ENCODE results near the gene DDX10.

Gene DDX10

DNA sequence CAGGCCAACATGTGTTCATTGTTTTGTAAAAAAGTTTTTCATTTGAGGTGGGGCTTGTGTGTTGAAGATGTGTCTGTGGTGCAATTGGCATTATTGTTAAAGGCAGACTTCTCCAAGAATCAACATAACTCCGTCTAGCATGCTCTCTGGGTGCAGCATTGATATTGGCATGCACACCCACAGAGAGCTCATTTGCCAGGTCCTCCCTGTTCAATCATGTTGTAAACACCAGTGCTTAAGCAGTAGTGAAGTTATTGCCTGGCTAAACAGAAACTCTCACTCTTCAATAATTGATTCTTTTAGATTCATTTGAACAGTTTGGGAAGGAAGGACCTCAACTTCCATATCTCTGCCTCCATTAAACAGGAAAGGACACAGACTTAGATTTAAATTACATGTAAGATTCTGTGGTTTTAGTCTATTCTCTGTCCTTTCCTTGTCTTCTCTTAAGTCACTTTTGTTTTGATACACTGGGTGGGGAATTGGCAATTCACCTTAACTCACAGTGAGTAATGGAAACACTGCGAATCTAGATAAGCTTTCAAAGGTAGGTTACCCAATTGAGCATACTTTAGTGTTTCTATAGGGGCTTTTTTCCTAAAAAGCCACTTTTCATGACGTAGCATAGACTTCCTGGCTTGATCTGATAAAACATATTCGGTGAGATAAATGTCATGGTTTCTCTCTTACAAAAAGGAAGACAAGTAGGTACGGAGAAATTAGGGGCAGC is 40.5 kb upstream of the DDX10 start:
- no peak for DNase-seq (ENCODE audit: low spot score)
- no peak overlapping the region for H3K27ac ChIP-seq
- H3K4me3 ChIP-seq, result no peak overlapping the region
- TF ChIP-seq, protein P1, sequence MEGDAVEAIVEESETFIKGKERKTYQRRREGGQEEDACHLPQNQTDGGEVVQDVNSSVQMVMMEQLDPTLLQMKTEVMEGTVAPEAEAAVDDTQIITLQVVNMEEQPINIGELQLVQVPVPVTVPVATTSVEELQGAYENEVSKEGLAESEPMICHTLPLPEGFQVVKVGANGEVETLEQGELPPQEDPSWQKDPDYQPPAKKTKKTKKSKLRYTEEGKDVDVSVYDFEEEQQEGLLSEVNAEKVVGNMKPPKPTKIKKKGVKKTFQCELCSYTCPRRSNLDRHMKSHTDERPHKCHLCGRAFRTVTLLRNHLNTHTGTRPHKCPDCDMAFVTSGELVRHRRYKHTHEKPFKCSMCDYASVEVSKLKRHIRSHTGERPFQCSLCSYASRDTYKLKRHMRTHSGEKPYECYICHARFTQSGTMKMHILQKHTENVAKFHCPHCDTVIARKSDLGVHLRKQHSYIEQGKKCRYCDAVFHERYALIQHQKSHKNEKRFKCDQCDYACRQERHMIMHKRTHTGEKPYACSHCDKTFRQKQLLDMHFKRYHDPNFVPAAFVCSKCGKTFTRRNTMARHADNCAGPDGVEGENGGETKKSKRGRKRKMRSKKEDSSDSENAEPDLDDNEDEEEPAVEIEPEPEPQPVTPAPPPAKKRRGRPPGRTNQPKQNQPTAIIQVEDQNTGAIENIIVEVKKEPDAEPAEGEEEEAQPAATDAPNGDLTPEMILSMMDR (IDR thresholded peaks at IDR 0.05), result no peak

DNA sequence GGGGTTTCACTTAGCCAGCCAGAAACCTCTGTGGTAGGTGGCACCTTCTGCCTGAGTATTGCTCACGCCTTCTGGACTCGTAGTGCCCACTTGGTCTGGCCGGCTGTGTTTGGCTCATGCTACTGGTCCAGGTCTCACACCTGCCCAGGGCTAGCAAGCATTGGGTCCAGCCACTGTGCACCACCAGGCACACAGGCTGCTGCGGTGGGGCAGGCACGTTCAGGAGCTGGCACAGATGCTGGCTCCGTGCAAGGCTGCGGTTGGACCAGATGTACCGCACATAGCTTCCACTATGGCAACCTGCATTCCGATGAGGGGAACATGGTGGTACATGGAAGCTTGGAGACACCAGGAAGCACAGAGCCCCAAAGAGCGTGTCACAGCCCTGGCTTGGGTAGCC is 36.5 kb upstream of the DDX10 start:
- TF ChIP-seq, protein P1 (IDR thresholded peaks at IDR 0.05), result no peak
- no peak for DNase-seq (ENCODE audit: low spot score)
- Histone ChIP-seq H3K4me3 (no peak overlapping the region), H3K27ac (no peak overlapping the region)

DNA sequence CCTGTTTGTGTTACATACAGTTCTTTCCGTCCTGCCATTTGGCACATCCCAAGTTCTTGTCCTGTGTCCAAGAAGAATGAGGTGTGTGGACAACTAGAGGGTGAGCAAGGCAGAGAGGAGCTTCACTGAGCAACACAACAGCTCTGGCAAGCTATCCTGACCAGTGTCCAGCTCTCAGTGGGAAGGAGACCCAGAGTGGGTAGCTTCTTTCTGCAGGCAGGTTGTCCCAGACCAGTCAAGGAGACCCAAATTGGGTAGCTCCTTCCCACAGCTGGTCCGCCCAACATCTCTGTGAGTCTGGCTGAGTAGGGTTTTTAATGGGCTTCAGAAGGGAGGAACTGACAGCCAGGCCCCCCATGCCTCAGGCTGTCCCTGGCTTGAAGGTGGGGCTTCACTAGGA is 36.1 kb upstream of the DDX10 start:
- H3K27ac ChIP-seq, result no peak overlapping the region

DNA sequence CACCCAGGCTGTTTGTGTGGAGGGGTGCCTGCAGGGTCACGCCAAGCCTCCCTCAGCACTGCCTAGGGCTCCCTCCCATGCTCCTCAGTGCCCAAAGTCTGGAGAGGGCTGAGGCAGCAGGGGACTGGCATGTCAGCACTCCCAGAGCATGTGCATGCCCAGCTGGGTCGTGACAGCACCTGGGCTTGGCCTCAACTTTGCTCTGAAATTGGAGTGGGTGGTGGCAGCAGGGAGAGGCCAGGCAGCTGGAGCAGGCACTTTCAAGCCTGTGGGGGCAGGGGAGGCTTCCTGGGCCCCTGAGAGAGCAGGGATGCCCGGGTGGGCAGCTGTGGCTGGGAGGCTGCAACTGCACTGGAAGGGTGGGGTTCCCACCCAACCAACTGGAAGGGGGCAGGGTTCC is 35.6 kb upstream of the DDX10 start:
- TF ChIP-seq, protein P1 (IDR thresholded peaks at IDR 0.05), result no peak
- DNase-seq (ENCODE audit: low spot score), result no peak
- Histone ChIP-seq H3K4me3 (no peak overlapping the region), H3K27ac (no peak overlapping the region)

More for the DNA sequence above, 36.1 kb upstream of the DDX10 start:
- DNase-seq (ENCODE audit: low spot score), result no peak
- TF ChIP-seq, protein P1 (IDR thresholded peaks at IDR 0.05), result no peak
- H3K4me3 ChIP-seq, result no peak overlapping the region

DNA sequence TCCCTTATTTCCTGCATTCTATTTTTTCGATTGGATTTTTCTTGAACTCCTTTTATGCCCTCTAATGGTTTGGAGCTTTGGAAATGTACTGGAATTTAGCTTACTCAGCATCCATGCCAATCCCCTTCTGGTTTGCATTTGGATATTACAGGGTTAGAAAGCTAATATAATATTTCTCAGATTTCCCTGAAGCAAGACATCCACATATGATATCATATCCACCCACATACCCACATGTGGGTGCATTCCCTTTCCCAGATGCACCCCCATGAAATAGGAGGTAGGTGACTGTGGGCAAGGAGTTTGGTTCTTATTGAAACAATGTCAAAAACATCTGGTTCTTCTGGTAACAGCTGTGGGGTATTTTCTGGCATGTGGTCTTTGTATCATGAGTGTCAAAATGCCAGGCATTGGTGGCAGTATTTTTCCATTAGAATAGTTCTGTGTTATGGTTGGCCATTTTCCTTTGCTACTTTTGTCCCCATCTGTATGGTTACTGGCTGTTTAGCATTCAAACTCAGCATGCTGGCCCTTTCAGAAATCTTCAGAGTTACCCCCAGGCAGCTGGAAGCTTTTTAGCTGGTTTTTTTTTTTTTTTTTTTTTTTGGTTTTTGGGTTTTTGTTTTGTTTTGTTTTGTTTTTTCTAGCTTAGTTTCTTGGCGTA is 32.7 kb upstream of the DDX10 start:
- DNase-seq (ENCODE audit: low spot score), result no peak
- H3K4me3 ChIP-seq, result no peak overlapping the region
- TF ChIP-seq, protein P1 (IDR thresholded peaks at IDR 0.05), result no peak
- no peak overlapping the region for H3K27ac ChIP-seq

DNA sequence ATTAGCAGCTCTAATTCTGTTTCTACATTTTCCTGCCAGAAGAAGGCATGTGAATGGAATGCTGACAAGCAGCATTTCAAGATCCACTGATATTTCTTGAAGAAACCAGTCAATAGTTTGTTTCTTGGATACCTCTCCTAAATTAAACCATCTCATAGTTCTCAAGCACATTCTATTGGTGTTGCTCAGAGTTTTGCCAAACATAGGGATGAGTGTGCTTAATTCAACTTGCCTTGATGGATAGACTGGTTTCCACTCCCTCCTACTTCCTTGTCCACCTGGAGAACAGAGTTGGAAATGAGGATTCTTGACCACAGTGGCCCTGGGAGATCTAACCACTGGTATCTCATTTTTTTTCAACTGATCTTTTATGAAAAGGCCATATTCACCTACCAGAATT is 29.8 kb upstream of the DDX10 start:
- no peak overlapping the region for H3K4me3 ChIP-seq
- DNase-seq (ENCODE audit: low spot score), result no peak
- no peak overlapping the region for H3K27ac ChIP-seq
- TF ChIP-seq, protein P1 (IDR thresholded peaks at IDR 0.05), result no peak

DNA sequence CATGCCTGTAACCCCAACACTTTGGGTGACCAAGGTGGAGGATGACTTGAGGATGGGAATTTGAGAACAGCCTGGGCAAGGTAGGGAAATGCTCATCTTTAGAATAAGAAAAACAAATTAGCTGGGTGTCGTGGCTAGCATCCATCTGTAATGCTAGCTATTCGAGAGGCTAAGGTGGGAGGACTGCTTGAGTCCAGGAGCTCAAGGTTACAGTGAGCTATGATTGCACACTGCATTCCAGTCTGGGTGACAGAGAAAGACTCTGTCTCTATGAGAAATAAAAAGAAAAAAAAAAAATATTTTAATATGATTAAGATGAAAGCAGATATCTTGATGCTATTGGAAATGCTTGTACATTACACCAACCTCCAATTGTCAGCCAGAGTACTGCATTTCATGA is 28.6 kb upstream of the DDX10 start:
- TF ChIP-seq, protein P1 (IDR thresholded peaks at IDR 0.05), result no peak
- Histone ChIP-seq H3K27ac (no peak overlapping the region), H3K4me3 (no peak overlapping the region)
- DNase-seq (ENCODE audit: low spot score), result no peak
